Adrenal gland (tissue), 5 donors: ENCODE results near the gene STEAP1.
"Not testable (repeated sequence)": the region's sequence is repeated elsewhere in the genome, so short reads cannot be mapped to it uniquely, and the experiment has no call there.

Source experiments
- POLR2A ChIP-seq, 2 donors: fragments of 450-650 bp; IDR thresholded peaks; one replicate each; pipeline ENCODE4 v1.6.1; 2017; ENCODE audit warnings: antibody characterized with exemption in 2 of 2, mild to moderate bottlenecking in 2 of 2, moderate library complexity in 1 of 2
- TF ChIP-seq, protein P1 (sequence below), 6 experiments: fragments of 450-650 bp in 4 of 6; fragments of 200-600 bp in 2 of 6; sonication (generic) in 1 of 6; IDR thresholded peaks; 1 replicate in 5 of 6; 2 replicates in 1 of 6; pipeline versions ENCODE4 v1.5.1 to v1.8.0; 2016 to 2021; ENCODE audit warnings: antibody characterized with exemption in 6 of 6, mild to moderate bottlenecking in 2 of 6, moderate library complexity in 1 of 6
- donor health status: DM: no; HTN: no; CAD: no.

GRCh38 chr7:90118551-90119177, 35.6 kb upstream of the STEAP1 start:
- TF ChIP-seq POLR2A (IDR thresholded peaks at IDR 0.05), result not testable (repeated sequence)
- TF ChIP-seq, protein P1, sequence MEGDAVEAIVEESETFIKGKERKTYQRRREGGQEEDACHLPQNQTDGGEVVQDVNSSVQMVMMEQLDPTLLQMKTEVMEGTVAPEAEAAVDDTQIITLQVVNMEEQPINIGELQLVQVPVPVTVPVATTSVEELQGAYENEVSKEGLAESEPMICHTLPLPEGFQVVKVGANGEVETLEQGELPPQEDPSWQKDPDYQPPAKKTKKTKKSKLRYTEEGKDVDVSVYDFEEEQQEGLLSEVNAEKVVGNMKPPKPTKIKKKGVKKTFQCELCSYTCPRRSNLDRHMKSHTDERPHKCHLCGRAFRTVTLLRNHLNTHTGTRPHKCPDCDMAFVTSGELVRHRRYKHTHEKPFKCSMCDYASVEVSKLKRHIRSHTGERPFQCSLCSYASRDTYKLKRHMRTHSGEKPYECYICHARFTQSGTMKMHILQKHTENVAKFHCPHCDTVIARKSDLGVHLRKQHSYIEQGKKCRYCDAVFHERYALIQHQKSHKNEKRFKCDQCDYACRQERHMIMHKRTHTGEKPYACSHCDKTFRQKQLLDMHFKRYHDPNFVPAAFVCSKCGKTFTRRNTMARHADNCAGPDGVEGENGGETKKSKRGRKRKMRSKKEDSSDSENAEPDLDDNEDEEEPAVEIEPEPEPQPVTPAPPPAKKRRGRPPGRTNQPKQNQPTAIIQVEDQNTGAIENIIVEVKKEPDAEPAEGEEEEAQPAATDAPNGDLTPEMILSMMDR (IDR thresholded peaks at IDR 0.05), result not testable (repeated sequence)
